DOHH2 (cell line): Measurements from ENCODE around the gene PCLO.

Experiments
- EZH2phosphoT487 ChIP-seq: fragments of 200-600 bp; sonication (generic); IDR thresholded peaks from 2 replicates; pipeline ENCODE4 v1.6.1; 2017; ENCODE audit warnings: borderline replicate concordance, mild to moderate bottlenecking, antibody characterized with exemption, low read length, moderate library complexity, mixed read lengths
- TF ChIP-seq, protein P1 (sequence below): fragments of 200-600 bp; sonication (generic); IDR thresholded peaks from one replicate; pipeline ENCODE4 v1.5.1; 2014; ENCODE audit warnings: antibody characterized with exemption, mild to moderate bottlenecking, low read depth, low read length; ENCODE audit not compliant: poor library complexity, severe bottlenecking

DNA sequence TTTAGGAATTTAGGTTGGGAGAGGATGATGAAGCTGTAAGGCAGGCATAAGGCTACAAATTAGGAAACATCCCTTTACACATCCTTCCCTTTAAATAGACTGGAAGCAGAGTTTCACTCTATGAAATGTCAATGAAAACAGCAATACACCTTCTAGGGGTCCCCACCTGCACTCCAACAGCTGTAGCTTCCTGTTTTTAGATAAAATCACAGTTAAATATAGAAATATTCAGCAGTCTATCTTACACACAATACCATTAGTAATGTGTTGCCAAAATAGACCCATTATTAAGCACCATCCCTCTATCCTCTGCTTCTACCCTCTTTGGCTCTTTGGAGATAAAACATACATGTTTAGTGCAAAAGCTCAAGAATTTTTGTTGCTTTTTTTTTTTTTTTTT, 237.4 kb downstream of the PCLO start:
- TF ChIP-seq, protein P1, sequence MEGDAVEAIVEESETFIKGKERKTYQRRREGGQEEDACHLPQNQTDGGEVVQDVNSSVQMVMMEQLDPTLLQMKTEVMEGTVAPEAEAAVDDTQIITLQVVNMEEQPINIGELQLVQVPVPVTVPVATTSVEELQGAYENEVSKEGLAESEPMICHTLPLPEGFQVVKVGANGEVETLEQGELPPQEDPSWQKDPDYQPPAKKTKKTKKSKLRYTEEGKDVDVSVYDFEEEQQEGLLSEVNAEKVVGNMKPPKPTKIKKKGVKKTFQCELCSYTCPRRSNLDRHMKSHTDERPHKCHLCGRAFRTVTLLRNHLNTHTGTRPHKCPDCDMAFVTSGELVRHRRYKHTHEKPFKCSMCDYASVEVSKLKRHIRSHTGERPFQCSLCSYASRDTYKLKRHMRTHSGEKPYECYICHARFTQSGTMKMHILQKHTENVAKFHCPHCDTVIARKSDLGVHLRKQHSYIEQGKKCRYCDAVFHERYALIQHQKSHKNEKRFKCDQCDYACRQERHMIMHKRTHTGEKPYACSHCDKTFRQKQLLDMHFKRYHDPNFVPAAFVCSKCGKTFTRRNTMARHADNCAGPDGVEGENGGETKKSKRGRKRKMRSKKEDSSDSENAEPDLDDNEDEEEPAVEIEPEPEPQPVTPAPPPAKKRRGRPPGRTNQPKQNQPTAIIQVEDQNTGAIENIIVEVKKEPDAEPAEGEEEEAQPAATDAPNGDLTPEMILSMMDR: no peak
- no peak for TF ChIP-seq EZH2phosphoT487
